ENCODE measurements around the gene MYL12B.
"Not testable (repeated sequence)": the region's sequence is repeated elsewhere in the genome, so short reads cannot be mapped to it uniquely, and the experiment has no call there.

MYL12B gene

GRCh38 chr18:3217948-3218647 is 43.8 kb upstream of the MYL12B start:
- DNase-seq (ENCODE audit: low spot score): peak; percentile 61
- no peak overlapping the region for H3K27ac ChIP-seq
- ChIA-PET POLR2A (ENCODE audit: low non-redundant PET) (no interaction called here), CTCF (interaction anchor here (0.6 kb wide), 1 partner anchor 238 kb away, joined by 3 read pairs; no protein-coding TSS in a partner anchor)
- no peak for TF ChIP-seq CTCF (conservative IDR thresholded peaks at IDR 0.05; ENCODE audit: low read depth)

DNA sequence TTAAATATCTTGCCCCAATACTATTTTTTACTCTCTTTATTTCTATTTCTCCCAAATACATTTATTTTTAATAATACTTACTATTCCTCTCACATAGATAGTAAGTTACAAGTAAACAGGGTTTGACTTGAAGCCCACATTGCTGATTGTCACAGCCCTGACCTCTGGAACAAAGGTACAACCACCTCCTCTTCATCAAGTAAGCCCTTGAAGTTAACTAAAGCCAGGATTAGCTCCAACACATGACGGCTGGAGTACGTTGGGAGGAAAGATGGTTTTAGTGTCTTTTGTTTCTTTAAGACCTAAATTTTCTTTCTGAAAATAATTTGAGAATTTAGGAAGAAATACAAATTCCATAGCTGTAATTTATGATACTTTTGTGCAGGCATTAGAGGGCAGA is 43.1 kb upstream of the MYL12B start:
- POLR2A ChIA-PET (ENCODE audit: low non-redundant PET): no interaction called here
- CTCF ChIA-PET: interaction anchor here (0.8 kb wide), 1 partner anchor 144 kb away, joined by 3 read pairs; no protein-coding TSS in a partner anchor

GRCh38 chr18:3219241-3219630 is 42.7 kb upstream of the MYL12B start:
- CTCF ChIA-PET: interaction anchor here (0.8 kb wide), 1 partner anchor 144 kb away, joined by 3 read pairs; no protein-coding TSS in a partner anchor

More for the DNA sequence above, 43.1 kb upstream of the MYL12B start:
- H3K27ac ChIP-seq: no peak overlapping the region
- no peak for DNase-seq (ENCODE audit: low spot score)
- TF ChIP-seq CTCF (conservative IDR thresholded peaks at IDR 0.05; ENCODE audit: low read depth): no peak

DNA sequence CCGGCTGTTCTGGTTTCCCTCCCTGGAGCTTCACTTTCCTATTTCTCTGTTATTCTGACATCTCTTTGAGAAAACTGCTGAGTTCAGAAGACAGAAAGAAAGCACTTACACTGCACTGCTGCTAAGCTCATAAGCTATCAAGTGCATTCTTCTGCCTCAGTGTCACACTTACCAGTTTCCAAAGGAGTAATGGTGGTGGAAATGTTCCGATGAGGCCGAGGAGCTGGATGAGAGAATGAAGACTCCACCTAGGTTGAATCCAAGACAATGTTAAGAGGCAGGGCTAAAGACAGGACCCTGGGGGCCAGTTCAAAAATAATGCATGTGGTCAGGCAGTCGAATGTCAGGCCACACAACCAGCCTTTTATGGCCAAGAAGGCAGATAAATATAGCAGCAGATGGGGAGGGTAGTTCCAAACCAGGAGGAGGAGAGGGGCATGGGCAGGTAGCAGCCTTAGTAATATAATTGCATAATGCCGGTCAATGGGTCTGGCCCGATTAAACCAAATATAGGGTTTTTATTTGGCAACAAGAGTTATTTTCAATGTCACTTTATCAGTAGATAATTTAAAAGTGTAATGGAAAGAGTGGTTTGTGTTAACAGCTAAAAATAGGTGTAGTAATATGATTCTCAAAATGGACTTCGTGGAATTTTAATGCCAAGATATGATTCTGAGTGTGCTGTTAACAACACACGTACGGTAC is 42.1 kb upstream of the MYL12B start, which contains the start of gene MYOM1:
Gene MYOM1, minus strand, starts transcription at position 338 of the 705 bp plus-strand sequence. CDS start 4,745 bp downstream, outside the sequence.
- DNase-seq (ENCODE audit: low spot score): no peak
- ChIA-PET POLR2A (ENCODE audit: low non-redundant PET) (no interaction called here), CTCF (interaction anchor here (0.6 kb wide), 1 partner anchor 366 kb away, joined by 7 read pairs; no protein-coding TSS in a partner anchor)
- TF ChIP-seq CTCF (conservative IDR thresholded peaks at IDR 0.05; ENCODE audit: low read depth): no peak
- no peak within 1 kb of the TSS for H3K27ac ChIP-seq

More at GRCh38 chr18:3219241-3219630, 42.7 kb upstream of the MYL12B start:
- DNase-seq (ENCODE audit: low spot score): no peak
- POLR2A ChIA-PET (ENCODE audit: low non-redundant PET): no interaction called here
- no peak for TF ChIP-seq CTCF (conservative IDR thresholded peaks at IDR 0.05; ENCODE audit: low read depth)
- no peak overlapping the region for H3K27ac ChIP-seq

DNA sequence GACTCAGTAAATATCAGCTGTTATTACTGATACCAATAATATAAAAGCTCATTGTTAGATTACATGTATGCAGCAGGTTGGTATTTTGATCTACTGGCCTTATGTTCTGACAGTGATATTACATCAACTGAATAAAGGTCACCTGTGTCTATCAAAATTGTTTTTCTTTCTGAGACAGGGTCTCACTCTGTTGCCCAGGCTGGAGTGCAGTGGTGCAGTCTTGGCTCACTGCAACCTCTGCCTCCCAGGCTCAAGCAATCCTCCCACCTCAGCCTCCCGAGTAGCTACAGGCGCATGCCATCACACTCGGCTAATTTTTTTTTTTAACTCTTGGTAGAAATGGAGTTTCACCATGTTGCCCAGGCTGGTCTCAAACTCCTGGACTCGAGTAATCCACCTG is 41.1 kb upstream of the MYL12B start:
- POLR2A ChIA-PET (ENCODE audit: low non-redundant PET); CTCF ChIA-PET; DNase-seq (ENCODE audit: low spot score); H3K27ac ChIP-seq: not testable (repeated sequence)

DNA sequence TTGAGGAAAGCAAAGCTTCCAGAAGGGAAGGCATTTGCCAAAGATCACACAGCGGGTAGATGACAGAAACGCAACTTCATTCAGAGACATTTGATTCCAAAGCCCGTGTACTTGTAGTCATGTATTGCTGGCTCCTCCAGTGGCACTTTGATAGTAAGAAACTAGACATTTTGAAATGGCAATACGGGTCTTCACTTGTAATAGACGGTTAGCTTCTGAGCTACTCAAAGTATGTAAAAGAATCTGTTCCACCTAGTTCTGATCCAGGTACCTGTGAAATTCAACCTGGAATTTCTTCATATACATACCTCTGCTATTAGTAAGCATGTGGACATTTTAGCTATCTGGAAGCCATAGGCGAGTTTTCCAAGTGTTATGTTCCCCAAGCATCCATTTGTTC is 40.4 kb upstream of the MYL12B start:
- POLR2A ChIA-PET (ENCODE audit: low non-redundant PET): no interaction called here
- H3K27ac ChIP-seq: no peak overlapping the region
- TF ChIP-seq CTCF (conservative IDR thresholded peaks at IDR 0.05; ENCODE audit: low read depth): no peak
- CTCF ChIA-PET: no interaction called here
- no peak for DNase-seq (ENCODE audit: low spot score)

DNA sequence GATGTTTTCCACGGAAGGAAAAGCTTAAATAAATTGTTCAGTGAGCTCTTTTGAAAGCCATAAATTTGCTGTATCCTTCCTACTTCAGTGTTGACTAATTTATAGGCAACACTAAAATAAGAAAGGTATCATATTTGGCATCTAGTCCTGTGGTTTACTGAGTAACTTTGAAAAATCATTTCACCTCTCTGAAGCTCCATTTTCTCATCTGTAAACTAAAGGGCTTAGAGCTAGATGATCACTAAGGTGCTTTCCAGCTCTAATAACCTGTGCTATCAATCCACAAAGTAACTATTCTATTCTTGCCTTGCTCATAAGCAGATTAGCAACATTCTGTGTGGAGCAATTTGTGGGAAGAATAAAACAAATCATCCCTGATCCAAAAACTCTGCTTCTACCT is 38.6 kb upstream of the MYL12B start:
- no peak overlapping the region for H3K27ac ChIP-seq
- POLR2A ChIA-PET (ENCODE audit: low non-redundant PET): no interaction called here
- DNase-seq (ENCODE audit: low spot score): no peak
- CTCF ChIA-PET: interaction anchor here (0.5 to 1.2 kb wide), 3 partner anchors 95 to 1482 kb away, joined by 3 to 4 read pairs (median 4); no protein-coding TSS in a partner anchor
- TF ChIP-seq CTCF (conservative IDR thresholded peaks at IDR 0.05; ENCODE audit: low read depth): no peak

Data from RWPE1 (cell line).